HepG2 (cell line): Measurements from ENCODE around the gene REM2. TPM values are rescaled to one million over a fixed set of nuclear protein-coding genes. Genes with fewer than 3 reads are reported as not detected.

Experiments
- EZH2 ChIP-seq: conservative IDR thresholded peaks from 2 replicates; pipeline ENCODE4 v1.6.1; 2012; ENCODE audit warnings: mild to moderate bottlenecking, low read depth, low read length, moderate library complexity
- KDM6A ChIP-seq: IDR thresholded peaks from 2 replicates; pipeline ENCODE4 v1.6.1; 2016; ENCODE audit warnings: low read depth
- MAF1 ChIP-seq: sonication (generic); formaldehyde crosslinking; IDR thresholded peaks from 2 replicates; pipeline ENCODE4 v1.5.0; 2020; ENCODE audit warnings: missing genetic modification reagents, borderline replicate concordance
- MEF2D ChIP-seq: sonication (generic); formaldehyde crosslinking; IDR thresholded peaks from 2 replicates; pipeline ENCODE4 v1.5.1; 2020; ENCODE audit warnings: mild to moderate bottlenecking, missing genetic modification reagents
- PRMT3 ChIP-seq: sonication (generic); formaldehyde crosslinking; IDR thresholded peaks from 2 replicates; pipeline ENCODE4 v1.8.1; 2022; ENCODE audit warnings: low read depth, mild to moderate bottlenecking, moderate library complexity, missing genetic modification reagents, borderline replicate concordance
- TRIM24 ChIP-seq: sonication (generic); formaldehyde crosslinking; IDR thresholded peaks from 2 replicates; pipeline ENCODE4 v1.8.0; 2022; ENCODE audit warnings: mild to moderate bottlenecking, missing genetic modification reagents
- ZNF629 ChIP-seq: sonication (generic); formaldehyde crosslinking; conservative IDR thresholded peaks from 2 replicates; pipeline ENCODE4 v1.5.0; 2020; ENCODE audit warnings: missing genetic modification reagents
- ZNF776 ChIP-seq: sonication (generic); formaldehyde crosslinking; IDR thresholded peaks from 2 replicates; pipeline ENCODE4 v1.4.0; 2020; ENCODE audit warnings: mild to moderate bottlenecking, missing genetic modification reagents
- ZNF777 ChIP-seq: sonication (generic); formaldehyde crosslinking; IDR thresholded peaks from 2 replicates; pipeline ENCODE4 v1.4.0; 2020; ENCODE audit warnings: missing genetic modification reagents
- polyA plus RNA-seq, 8 experiments: library from polyadenylated mRNA; depleted of rRNA in 3 of 8; stranded (reverse) in 7 of 8; unstranded in 1 of 8; fragments of >200 nt; fragmentation: Illumina TruSeq in 4 of 8; extraction: Trizol in 4 of 8; gene quantifications; 2 replicates each; pipeline versions ENCODE4 v1.2.1 to v1.2.3, GENCODE V29; 2011 to 2016; ENCODE audit warnings: low read depth in 4 of 8, missing spikeins in 1 of 8, mixed read lengths in 1 of 8; ENCODE audit not compliant: insufficient read depth in 1 of 8
- total RNA-seq, 5 experiments: library from RNA; depleted of rRNA; stranded (reverse); fragments of >200 nt; fragmentation: Illumina TruSeq; extraction: Trizol; gene quantifications; 2 replicates each; pipeline ENCODE4 v1.2.3, GENCODE V29; 2016; ENCODE audit warnings: low read depth in 1 of 5
- TF ChIP-seq, protein P1 (sequence below): sonication (generic); formaldehyde crosslinking; IDR thresholded peaks from 2 replicates; pipeline ENCODE4 v1.5.0; 2020; ENCODE audit warnings: mild to moderate bottlenecking, missing genetic modification reagents, borderline replicate concordance
- TF ChIP-seq, protein P2 (sequence below): IDR thresholded peaks from 2 replicates; pipeline ENCODE4 v1.6.1; 2016; ENCODE audit warnings: missing biosample characterization, missing genetic modification reagents, low read depth
- TF ChIP-seq, protein P3 (sequence below): sonication (generic); formaldehyde crosslinking; IDR thresholded peaks from 2 replicates; pipeline ENCODE4 v1.9.0; 2021; ENCODE audit warnings: missing genetic modification reagents, mild to moderate bottlenecking, borderline replicate concordance
- TF ChIP-seq, protein P4 (sequence below): sonication (generic); formaldehyde crosslinking; IDR thresholded peaks from 2 replicates; pipeline ENCODE4 v1.9.0; 2022; ENCODE audit warnings: missing genetic modification reagents, mild to moderate bottlenecking, borderline replicate concordance

Gene REM2
- total and polyA plus RNA-seq, 2 of the 13 experiments (the other 11 are each of a cell fraction or from before 2014, with no cell fraction given): 0.20 TPM; not detected in 1

DNA sequence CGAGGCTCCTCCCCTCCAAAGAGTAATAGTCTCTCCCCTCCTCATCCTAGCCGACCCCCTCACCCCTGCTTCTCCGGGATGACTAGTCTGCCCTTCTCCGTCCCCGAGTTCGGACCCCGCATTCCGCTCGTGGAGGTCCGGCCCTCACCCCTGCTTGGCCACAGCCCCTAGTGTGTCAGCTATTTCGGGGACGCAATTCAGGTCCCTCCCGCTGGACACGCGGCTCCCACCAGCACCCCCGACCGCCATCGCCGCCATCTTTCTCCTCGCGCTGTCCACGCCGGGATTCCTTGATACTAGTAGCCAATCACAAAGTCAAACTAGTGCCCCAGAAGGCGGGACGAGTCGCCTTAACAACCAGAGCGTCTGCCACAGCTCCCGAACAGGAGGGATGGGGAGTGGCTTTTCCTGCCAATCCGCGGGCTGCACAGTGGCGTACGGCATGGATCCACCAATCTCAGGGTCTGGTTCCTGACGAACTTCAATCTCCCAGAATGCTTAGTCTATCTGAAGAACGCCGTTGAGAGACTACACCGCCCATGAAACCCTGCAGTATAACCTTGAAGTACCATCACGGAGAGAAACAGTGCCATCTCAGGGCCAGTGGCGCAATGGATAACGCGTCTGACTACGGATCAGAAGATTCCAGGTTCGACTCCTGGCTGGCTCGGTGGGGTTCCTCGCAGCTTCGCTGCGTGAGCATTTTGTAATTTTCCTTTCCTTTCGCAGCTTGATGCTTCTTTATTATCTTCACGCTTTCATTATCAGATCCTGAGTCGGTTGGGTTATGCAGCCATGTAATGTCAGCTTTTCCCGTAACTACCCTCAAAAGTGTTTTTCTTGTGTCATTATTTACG is 46.3 kb downstream of the REM2 start, which contains the start of gene PRMT5 (continued):
- TF ChIP-seq, protein P1, sequence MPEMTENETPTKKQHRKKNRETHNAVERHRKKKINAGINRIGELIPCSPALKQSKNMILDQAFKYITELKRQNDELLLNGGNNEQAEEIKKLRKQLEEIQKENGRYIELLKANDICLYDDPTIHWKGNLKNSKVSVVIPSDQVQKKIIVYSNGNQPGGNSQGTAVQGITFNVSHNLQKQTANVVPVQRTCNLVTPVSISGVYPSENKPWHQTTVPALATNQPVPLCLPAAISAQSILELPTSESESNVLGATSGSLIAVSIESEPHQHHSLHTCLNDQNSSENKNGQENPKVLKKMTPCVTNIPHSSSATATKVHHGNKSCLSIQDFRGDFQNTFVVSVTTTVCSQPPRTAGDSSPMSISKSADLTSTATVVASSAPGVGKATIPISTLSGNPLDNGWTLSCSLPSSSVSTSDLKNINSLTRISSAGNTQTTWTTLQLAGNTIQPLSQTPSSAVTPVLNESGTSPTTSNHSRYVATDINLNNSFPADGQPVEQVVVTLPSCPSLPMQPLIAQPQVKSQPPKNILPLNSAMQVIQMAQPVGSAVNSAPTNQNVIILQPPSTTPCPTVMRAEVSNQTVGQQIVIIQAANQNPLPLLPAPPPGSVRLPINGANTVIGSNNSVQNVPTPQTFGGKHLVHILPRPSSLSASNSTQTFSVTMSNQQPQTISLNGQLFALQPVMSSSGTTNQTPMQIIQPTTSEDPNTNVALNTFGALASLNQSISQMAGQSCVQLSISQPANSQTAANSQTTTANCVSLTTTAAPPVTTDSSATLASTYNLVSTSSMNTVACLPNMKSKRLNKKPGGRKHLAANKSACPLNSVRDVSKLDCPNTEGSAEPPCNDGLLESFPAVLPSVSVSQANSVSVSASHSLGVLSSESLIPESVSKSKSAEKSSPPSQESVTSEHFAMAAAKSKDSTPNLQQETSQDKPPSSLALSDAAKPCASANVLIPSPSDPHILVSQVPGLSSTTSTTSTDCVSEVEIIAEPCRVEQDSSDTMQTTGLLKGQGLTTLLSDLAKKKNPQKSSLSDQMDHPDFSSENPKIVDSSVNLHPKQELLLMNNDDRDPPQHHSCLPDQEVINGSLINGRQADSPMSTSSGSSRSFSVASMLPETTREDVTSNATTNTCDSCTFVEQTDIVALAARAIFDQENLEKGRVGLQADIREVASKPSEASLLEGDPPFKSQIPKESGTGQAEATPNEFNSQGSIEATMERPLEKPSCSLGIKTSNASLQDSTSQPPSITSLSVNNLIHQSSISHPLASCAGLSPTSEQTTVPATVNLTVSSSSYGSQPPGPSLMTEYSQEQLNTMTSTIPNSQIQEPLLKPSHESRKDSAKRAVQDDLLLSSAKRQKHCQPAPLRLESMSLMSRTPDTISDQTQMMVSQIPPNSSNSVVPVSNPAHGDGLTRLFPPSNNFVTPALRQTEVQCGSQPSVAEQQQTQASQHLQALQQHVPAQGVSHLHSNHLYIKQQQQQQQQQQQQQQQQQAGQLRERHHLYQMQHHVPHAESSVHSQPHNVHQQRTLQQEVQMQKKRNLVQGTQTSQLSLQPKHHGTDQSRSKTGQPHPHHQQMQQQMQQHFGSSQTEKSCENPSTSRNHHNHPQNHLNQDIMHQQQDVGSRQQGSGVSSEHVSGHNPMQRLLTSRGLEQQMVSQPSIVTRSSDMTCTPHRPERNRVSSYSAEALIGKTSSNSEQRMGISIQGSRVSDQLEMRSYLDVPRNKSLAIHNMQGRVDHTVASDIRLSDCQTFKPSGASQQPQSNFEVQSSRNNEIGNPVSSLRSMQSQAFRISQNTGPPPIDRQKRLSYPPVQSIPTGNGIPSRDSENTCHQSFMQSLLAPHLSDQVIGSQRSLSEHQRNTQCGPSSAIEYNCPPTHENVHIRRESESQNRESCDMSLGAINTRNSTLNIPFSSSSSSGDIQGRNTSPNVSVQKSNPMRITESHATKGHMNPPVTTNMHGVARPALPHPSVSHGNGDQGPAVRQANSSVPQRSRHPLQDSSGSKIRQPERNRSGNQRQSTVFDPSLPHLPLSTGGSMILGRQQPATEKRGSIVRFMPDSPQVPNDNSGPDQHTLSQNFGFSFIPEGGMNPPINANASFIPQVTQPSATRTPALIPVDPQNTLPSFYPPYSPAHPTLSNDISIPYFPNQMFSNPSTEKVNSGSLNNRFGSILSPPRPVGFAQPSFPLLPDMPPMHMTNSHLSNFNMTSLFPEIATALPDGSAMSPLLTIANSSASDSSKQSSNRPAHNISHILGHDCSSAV (CRISPR knock-in tag): peak; percentile 94
- TF ChIP-seq TRIM24 (CRISPR knock-in tag) (no peak), ZNF776 (CRISPR knock-in tag) (peak; percentile 29; the same call in 1 of the 2 replicates), EZH2 (no peak), ZNF629 (CRISPR knock-in tag) (peak; percentile 90), PRMT3 (CRISPR knock-in tag) (no peak), MEF2D (CRISPR knock-in tag) (peak; percentile 90), ZNF777 (peak; percentile 72), MAF1 (peak; percentile 100), KDM6A (peak; percentile 51; the same call in 1 of the 2 replicates)
- TF ChIP-seq, protein P2, sequence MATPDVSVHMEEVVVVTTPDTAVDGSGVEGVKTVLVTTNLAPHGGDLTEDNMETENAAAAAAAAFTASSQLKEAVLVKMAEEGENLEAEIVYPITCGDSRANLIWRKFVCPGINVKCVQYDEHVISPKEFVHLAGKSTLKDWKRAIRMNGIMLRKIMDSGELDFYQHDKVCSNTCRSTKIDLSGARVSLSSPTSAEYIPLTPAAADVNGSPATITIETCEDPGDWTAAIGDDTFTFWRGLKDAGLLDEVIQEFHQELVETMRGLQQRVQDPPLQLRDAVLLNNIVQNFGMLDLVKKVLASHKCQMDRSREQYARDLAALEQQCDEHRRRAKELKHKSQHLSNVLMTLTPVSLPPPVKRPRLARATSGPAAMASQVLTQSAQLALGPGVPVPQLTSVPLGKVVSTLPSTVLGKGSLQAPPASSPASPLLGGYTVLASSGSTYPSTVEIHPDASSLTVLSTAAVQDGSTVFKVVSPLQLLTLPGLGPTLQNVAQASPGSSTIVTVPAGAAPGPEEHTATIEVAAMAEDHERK (CRISPR knock-in tag): peak; percentile 39
- TF ChIP-seq, protein P3, sequence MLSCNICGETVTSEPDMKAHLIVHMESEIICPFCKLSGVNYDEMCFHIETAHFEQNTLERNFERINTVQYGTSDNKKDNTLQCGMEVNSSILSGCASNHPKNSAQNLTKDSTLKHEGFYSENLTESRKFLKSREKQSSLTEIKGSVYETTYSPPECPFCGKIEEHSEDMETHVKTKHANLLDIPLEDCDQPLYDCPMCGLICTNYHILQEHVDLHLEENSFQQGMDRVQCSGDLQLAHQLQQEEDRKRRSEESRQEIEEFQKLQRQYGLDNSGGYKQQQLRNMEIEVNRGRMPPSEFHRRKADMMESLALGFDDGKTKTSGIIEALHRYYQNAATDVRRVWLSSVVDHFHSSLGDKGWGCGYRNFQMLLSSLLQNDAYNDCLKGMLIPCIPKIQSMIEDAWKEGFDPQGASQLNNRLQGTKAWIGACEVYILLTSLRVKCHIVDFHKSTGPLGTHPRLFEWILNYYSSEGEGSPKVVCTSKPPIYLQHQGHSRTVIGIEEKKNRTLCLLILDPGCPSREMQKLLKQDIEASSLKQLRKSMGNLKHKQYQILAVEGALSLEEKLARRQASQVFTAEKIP (CRISPR knock-in tag): no peak
- TF ChIP-seq, protein P4, sequence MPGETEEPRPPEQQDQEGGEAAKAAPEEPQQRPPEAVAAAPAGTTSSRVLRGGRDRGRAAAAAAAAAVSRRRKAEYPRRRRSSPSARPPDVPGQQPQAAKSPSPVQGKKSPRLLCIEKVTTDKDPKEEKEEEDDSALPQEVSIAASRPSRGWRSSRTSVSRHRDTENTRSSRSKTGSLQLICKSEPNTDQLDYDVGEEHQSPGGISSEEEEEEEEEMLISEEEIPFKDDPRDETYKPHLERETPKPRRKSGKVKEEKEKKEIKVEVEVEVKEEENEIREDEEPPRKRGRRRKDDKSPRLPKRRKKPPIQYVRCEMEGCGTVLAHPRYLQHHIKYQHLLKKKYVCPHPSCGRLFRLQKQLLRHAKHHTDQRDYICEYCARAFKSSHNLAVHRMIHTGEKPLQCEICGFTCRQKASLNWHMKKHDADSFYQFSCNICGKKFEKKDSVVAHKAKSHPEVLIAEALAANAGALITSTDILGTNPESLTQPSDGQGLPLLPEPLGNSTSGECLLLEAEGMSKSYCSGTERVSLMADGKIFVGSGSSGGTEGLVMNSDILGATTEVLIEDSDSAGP (CRISPR knock-in tag): peak; percentile 96
